Naive B cell (primary cell): ENCODE measurements around the gene OR1J4. TPM values are rescaled to one million over a fixed set of nuclear protein-coding genes. Genes with fewer than 3 reads are reported as not detected.
"Not testable (repeated sequence)": the region's sequence is repeated elsewhere in the genome, so short reads cannot be mapped to it uniquely, and the experiment has no call there.

Experiments
- ATAC-seq, 2 donors: fragments of 150-1000 bp; cut with Tn5 transposase; 2 replicates each; pipeline ENCODE4 v1.10.0; 2021; ENCODE audit warnings: low read depth in 2 of 2, mild to moderate bottlenecking in 2 of 2, moderate library complexity in 2 of 2
- DNase-seq: peaks from one replicate; pipeline ENCODE4 v3.0.0; 2022
- H3K27ac Mint-ChIP-seq, 6 donors: one replicate each; pipeline ENCODE4 v1.8.0; 2020 to 2022; ENCODE audit warnings: mild to moderate bottlenecking in 6 of 6, mixed read lengths in 6 of 6, moderate library complexity in 5 of 6, inconsistent platforms in 2 of 6
- H3K27me3 Mint-ChIP-seq, 3 donors: one replicate each; pipeline ENCODE4 v1.8.0; 2021 to 2022; ENCODE audit warnings: mixed read lengths in 3 of 3, mild to moderate bottlenecking in 1 of 3
- H3K36me3 Mint-ChIP-seq, 2 donors: one replicate each; pipeline ENCODE4 v1.8.0; 2020 to 2022; ENCODE audit warnings: mixed read lengths in 2 of 2, inconsistent platforms in 1 of 2, mild to moderate bottlenecking in 1 of 2
- H3K4me1 Mint-ChIP-seq, 3 donors: one replicate each; pipeline ENCODE4 v1.8.0; 2020 to 2022; ENCODE audit warnings: mixed read lengths in 3 of 3, inconsistent platforms in 1 of 3, mild to moderate bottlenecking in 1 of 3, moderate library complexity in 1 of 3
- H3K4me3 Mint-ChIP-seq, 8 donors: one replicate each; pipeline ENCODE4 v1.8.0; 2020 to 2022; ENCODE audit warnings: mild to moderate bottlenecking in 8 of 8, mixed read lengths in 8 of 8, moderate library complexity in 8 of 8, inconsistent platforms in 2 of 8
- H3K9me3 Mint-ChIP-seq, 7 donors: one replicate each; pipeline ENCODE4 v1.8.0; 2020 to 2022; ENCODE audit warnings: mixed read lengths in 7 of 7, mild to moderate bottlenecking in 5 of 7, inconsistent platforms in 2 of 7, moderate library complexity in 1 of 7
- polyA plus RNA-seq, 6 donors: library from polyadenylated mRNA; unstranded; fragments of 300-500 nt; fragmentation: Illumina TruSeq; gene quantifications; one replicate each; pipeline ENCODE4 v1.2.3, GENCODE V29; 2021; ENCODE audit warnings: low read depth in 6 of 6

The OR1J4 gene
- polyA plus RNA-seq = not detected

GRCh38 chr9:122518841-122519240 lies at the start of gene OR1J4:
OR1J4 (plus strand) TSS chr9:122519141; CDS start chr9:122519141, 0 bp downstream.
- no peaks in the 10 kb centered on the region for H3K4me1 Mint-ChIP-seq
- H3K36me3 Mint-ChIP-seq = no peaks in the 10 kb centered on the region
- H3K4me3 Mint-ChIP-seq = no peak within 1 kb of the TSS
- ATAC-seq (no peak), DNase-seq (no peak)
- H3K9me3 Mint-ChIP-seq = no peaks in the 10 kb centered on the region
- no peak within 1 kb of the TSS for H3K27ac Mint-ChIP-seq
- H3K27me3 Mint-ChIP-seq = peaks cover 13 to 38% (median 26%) of the 10 kb centered on the region in 3 donors

- H3K9me3 Mint-ChIP-seq = peaks cover 0 to 1% (median 0%) of the 10 kb centered on the region in 7 donors
- H3K4me3 Mint-ChIP-seq = no peak overlapping the region
- no peak overlapping the region for H3K27ac Mint-ChIP-seq
- H3K27me3 Mint-ChIP-seq = peaks cover 40 to 80% (median 66%) of the 10 kb centered on the region in 3 donors
- ATAC-seq (no peak), DNase-seq (no peak)
- no peaks in the 10 kb centered on the region for H3K4me1 Mint-ChIP-seq
- H3K36me3 Mint-ChIP-seq = peaks cover 0 to 5% of the 10 kb centered on the region in 2 donors
These were observed 44.4 kb upstream of the OR1J4 start for GRCh38 chr9:122474561-122474960.

- H3K36me3 Mint-ChIP-seq = no peaks in the 10 kb centered on the region
- H3K9me3 Mint-ChIP-seq = no peaks in the 10 kb centered on the region
- no peaks in the 10 kb centered on the region for H3K4me1 Mint-ChIP-seq
- no peak for DNase-seq
- H3K4me3 Mint-ChIP-seq = no peak overlapping the region
- peaks cover 39 to 71% (median 61%) of the 10 kb centered on the region in 3 donors for H3K27me3 Mint-ChIP-seq
- H3K27ac Mint-ChIP-seq = no peak overlapping the region
- ATAC-seq = no peak
These were observed 43.2 kb upstream of the OR1J4 start for GRCh38 chr9:122475717-122476116.

GRCh38 chr9:122477346-122477745 lies 41.6 kb upstream of the OR1J4 start:
- ATAC-seq = no peak
- DNase-seq = no peak
- peak overlapping the region in 2 of 6 donors; percentile 23 to 77 for H3K27ac Mint-ChIP-seq
- H3K4me3 Mint-ChIP-seq = no peak overlapping the region
- H3K9me3 Mint-ChIP-seq = no peaks in the 10 kb centered on the region
- no peaks in the 10 kb centered on the region for H3K4me1 Mint-ChIP-seq
- H3K27me3 Mint-ChIP-seq = peaks cover 30 to 55% (median 55%) of the 10 kb centered on the region in 3 donors
- no peaks in the 10 kb centered on the region for H3K36me3 Mint-ChIP-seq

- peaks cover 32 to 59% (median 52%) of the 10 kb centered on the region in 3 donors for H3K27me3 Mint-ChIP-seq
- no peaks in the 10 kb centered on the region for H3K4me1 Mint-ChIP-seq
- ATAC-seq = no peak
- H3K9me3 Mint-ChIP-seq = no peaks in the 10 kb centered on the region
- no peaks in the 10 kb centered on the region for H3K36me3 Mint-ChIP-seq
- DNase-seq = no peak
- peak within 1 kb of the TSS in 1 of 8 donors; percentile 48 for H3K4me3 Mint-ChIP-seq
- H3K27ac Mint-ChIP-seq = peak within 1 kb of the TSS in 2 of 6 donors; percentile 23 to 77
These were observed 41.1 kb upstream of the OR1J4 start, which contains the start of gene OR1J1 for GRCh38 chr9:122477826-122478225. OR1J1 (minus strand) TSS chr9:122477926; CDS start chr9:122477926, 0 bp downstream.

- no peaks in the 10 kb centered on the region for H3K9me3 Mint-ChIP-seq
- no peak for ATAC-seq
- H3K4me1 Mint-ChIP-seq = no peaks in the 10 kb centered on the region
- no peak for DNase-seq
- H3K27me3 Mint-ChIP-seq = peaks cover 32 to 48% (median 43%) of the 10 kb centered on the region in 3 donors
- H3K27ac Mint-ChIP-seq = no peak overlapping the region
- no peaks in the 10 kb centered on the region for H3K36me3 Mint-ChIP-seq
- no peak overlapping the region for H3K4me3 Mint-ChIP-seq
These were observed 39.9 kb upstream of the OR1J4 start for GRCh38 chr9:122479062-122479461.

- no peaks in the 10 kb centered on the region for H3K4me1 Mint-ChIP-seq
- ATAC-seq (no peak), DNase-seq (peak; percentile 5)
- H3K4me3 Mint-ChIP-seq = no peak overlapping the region
- peaks cover 0 to 6% of the 10 kb centered on the region in 2 donors for H3K36me3 Mint-ChIP-seq
- no peak overlapping the region for H3K27ac Mint-ChIP-seq
- peaks cover 0 to 25% (median 14%) of the 10 kb centered on the region in 7 donors for H3K9me3 Mint-ChIP-seq
- peaks cover 43 to 56% (median 47%) of the 10 kb centered on the region in 3 donors for H3K27me3 Mint-ChIP-seq
These were observed 20.1 kb upstream of the OR1J4 start for GRCh38 chr9:122498883-122499288.

GRCh38 chr9:122506964-122507363 lies 12.0 kb upstream of the OR1J4 start:
- ATAC-seq (no peak), DNase-seq (no peak)
- Mint-ChIP-seq H3K27me3 (peaks cover 27 to 51% (median 32%) of the 10 kb centered on the region in 3 donors), H3K36me3 (no peaks in the 10 kb centered on the region), H3K4me3 (no peak overlapping the region), H3K4me1 (no peaks in the 10 kb centered on the region), H3K27ac (no peak overlapping the region), H3K9me3 (no peaks in the 10 kb centered on the region)

- Mint-ChIP-seq H3K27me3 (peaks cover 27 to 45% (median 32%) of the 10 kb centered on the region in 3 donors), H3K4me3 (no peak within 1 kb of the TSS), H3K9me3 (no peaks in the 10 kb centered on the region), H3K36me3 (no peaks in the 10 kb centered on the region), H3K27ac (peak within 1 kb of the TSS in 1 of 6 donors; percentile 24), H3K4me1 (no peaks in the 10 kb centered on the region)
- DNase-seq = no peak
- ATAC-seq = no peak
These were observed 8.4 kb upstream of the OR1J4 start, which contains the start of gene OR1J2 for GRCh38 chr9:122510502-122510901. OR1J2 (plus strand) TSS chr9:122510802; CDS start chr9:122510802, 0 bp downstream.

GRCh38 chr9:122518226-122518625 lies 715 bp upstream of the OR1J4 start:
- H3K27me3 Mint-ChIP-seq = peaks cover 9 to 31% (median 24%) of the 10 kb centered on the region in 3 donors
- H3K36me3 Mint-ChIP-seq = no peaks in the 10 kb centered on the region
- H3K27ac Mint-ChIP-seq = no peak overlapping the region
- no peaks in the 10 kb centered on the region for H3K9me3 Mint-ChIP-seq
- no peak for ATAC-seq
- no peak overlapping the region for H3K4me3 Mint-ChIP-seq
- no peaks in the 10 kb centered on the region for H3K4me1 Mint-ChIP-seq
- no peak for DNase-seq

GRCh38 chr9:122519376-122519775 lies 435 bp downstream of the OR1J4 start:
- ATAC-seq (no peak), DNase-seq (no peak)
- Mint-ChIP-seq H3K4me3 (no peak overlapping the region), H3K4me1 (no peaks in the 10 kb centered on the region), H3K36me3 (no peaks in the 10 kb centered on the region), H3K9me3 (no peaks in the 10 kb centered on the region), H3K27ac (no peak overlapping the region), H3K27me3 (peaks cover 13 to 39% (median 29%) of the 10 kb centered on the region in 3 donors)

- peaks cover 22 to 51% (median 50%) of the 10 kb centered on the region in 3 donors for H3K27me3 Mint-ChIP-seq
- DNase-seq (no peak), ATAC-seq (no peak)
- no peak overlapping the region for H3K4me3 Mint-ChIP-seq
- H3K27ac Mint-ChIP-seq = no peak overlapping the region
- no peaks in the 10 kb centered on the region for H3K4me1 Mint-ChIP-seq
- no peaks in the 10 kb centered on the region for H3K36me3 Mint-ChIP-seq
- no peaks in the 10 kb centered on the region for H3K9me3 Mint-ChIP-seq
These were observed 7.7 kb downstream of the OR1J4 start for GRCh38 chr9:122526602-122527001.

GRCh38 chr9:122527193-122527592 lies 8.3 kb downstream of the OR1J4 start, which contains the start of gene OR1N1:
OR1N1 (minus strand) TSS chr9:122527293; CDS start chr9:122527293, 0 bp downstream.
- H3K36me3 Mint-ChIP-seq = no peaks in the 10 kb centered on the region
- no peak within 1 kb of the TSS for H3K27ac Mint-ChIP-seq
- DNase-seq (no peak), ATAC-seq (no peak)
- no peaks in the 10 kb centered on the region for H3K9me3 Mint-ChIP-seq
- H3K27me3 Mint-ChIP-seq = peaks cover 23 to 51% (median 50%) of the 10 kb centered on the region in 3 donors
- no peaks in the 10 kb centered on the region for H3K4me1 Mint-ChIP-seq
- H3K4me3 Mint-ChIP-seq = no peak within 1 kb of the TSS

GRCh38 chr9:122531157-122531556 lies 12.2 kb downstream of the OR1J4 start:
- DNase-seq, H3K9me3 Mint-ChIP-seq, ATAC-seq, H3K4me1 Mint-ChIP-seq, H3K27ac Mint-ChIP-seq, H3K36me3 Mint-ChIP-seq, H3K4me3 Mint-ChIP-seq: not testable (repeated sequence)
- H3K27me3 Mint-ChIP-seq = peaks cover 28 to 55% (median 40%) of the 10 kb centered on the region in 3 donors
